HFF-Myc (cell line): ENCODE results near the gene TPO.
"Not testable (repeated sequence)": the region's sequence is repeated elsewhere in the genome, so short reads cannot be mapped to it uniquely, and the experiment has no call there.

Source experiments
- DNase-seq: peaks from one replicate; pipeline ENCODE4 v3.0.0-alpha.2; 2011; ENCODE audit warnings: low read depth; ENCODE audit errors: extremely low read depth
- H3K4me3 ChIP-seq: replicated peaks from 2 replicates; pipeline ENCODE4 v1.5.1; 2011; ENCODE audit warnings: low read depth, mild to moderate bottlenecking, control low read depth, low read length
- TF ChIP-seq, protein P1 (sequence below): IDR thresholded peaks from 2 replicates; pipeline ENCODE4 v1.5.1; 2012; ENCODE audit warnings: mild to moderate bottlenecking, low read depth, low read length, control low read depth; ENCODE audit errors: missing control alignments

Gene TPO

DNA sequence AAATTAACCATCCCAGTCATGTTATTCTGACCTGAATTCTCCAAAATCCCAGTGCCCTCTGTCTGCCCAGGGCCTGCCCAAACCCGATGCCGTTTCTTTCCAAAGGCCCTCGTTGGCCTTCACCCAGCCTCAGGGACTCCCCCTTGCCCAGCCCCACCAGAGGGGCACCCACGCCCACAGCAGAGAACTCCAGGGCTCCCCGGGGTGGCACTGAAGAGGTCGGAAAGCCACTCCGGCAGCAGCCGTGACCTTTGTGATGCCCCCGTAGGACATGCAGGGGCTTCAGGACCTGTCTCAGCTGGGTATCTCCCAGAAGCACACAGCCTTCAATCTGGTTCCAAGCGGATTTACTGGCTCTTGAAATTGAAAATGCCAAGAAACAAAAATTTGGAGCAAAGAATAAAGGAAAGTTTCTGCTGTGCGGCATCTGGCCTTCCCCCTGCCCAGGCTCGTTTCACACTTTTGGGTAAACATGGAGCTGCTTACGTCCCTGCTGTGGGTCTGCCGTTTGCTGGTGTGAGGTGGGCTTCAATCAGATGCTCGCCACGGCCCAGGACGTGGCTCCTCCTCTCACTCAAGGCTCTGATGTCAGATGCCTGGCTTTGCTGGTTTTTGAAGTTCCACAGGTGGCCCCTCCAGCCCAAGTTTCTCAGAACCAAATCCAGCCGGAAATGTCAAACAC is 101.3 kb downstream of the TPO start:
- no peak overlapping the region for H3K4me3 ChIP-seq
- DNase-seq = no peak
- TF ChIP-seq, protein P1, sequence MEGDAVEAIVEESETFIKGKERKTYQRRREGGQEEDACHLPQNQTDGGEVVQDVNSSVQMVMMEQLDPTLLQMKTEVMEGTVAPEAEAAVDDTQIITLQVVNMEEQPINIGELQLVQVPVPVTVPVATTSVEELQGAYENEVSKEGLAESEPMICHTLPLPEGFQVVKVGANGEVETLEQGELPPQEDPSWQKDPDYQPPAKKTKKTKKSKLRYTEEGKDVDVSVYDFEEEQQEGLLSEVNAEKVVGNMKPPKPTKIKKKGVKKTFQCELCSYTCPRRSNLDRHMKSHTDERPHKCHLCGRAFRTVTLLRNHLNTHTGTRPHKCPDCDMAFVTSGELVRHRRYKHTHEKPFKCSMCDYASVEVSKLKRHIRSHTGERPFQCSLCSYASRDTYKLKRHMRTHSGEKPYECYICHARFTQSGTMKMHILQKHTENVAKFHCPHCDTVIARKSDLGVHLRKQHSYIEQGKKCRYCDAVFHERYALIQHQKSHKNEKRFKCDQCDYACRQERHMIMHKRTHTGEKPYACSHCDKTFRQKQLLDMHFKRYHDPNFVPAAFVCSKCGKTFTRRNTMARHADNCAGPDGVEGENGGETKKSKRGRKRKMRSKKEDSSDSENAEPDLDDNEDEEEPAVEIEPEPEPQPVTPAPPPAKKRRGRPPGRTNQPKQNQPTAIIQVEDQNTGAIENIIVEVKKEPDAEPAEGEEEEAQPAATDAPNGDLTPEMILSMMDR = no peak

GRCh38 chr2:1515073-1515430 is 101.8 kb downstream of the TPO start:
- TF ChIP-seq, protein P1 = no peak
- no peak overlapping the region for H3K4me3 ChIP-seq
- no peak for DNase-seq

- no peak overlapping the region for H3K4me3 ChIP-seq
- no peak for DNase-seq
- TF ChIP-seq, protein P1 = no peak
These were observed 102.9 kb downstream of the TPO start for GRCh38 chr2:1515986-1516797.

- no peak overlapping the region for H3K4me3 ChIP-seq
- TF ChIP-seq, protein P1 = no peak
- no peak for DNase-seq
These were observed 103.5 kb downstream of the TPO start for GRCh38 chr2:1516798-1517060.

GRCh38 chr2:1517291-1517690 is 104.0 kb downstream of the TPO start:
- H3K4me3 ChIP-seq, DNase-seq: not testable (repeated sequence)

- DNase-seq = no peak
- TF ChIP-seq, protein P1 = no peak
- H3K4me3 ChIP-seq = no peak overlapping the region
These were observed 104.5 kb downstream of the TPO start for GRCh38 chr2:1517786-1518185.

GRCh38 chr2:1518331-1518803 is 105.1 kb downstream of the TPO start:
- TF ChIP-seq, protein P1 = no peak
- no peak for DNase-seq
- no peak overlapping the region for H3K4me3 ChIP-seq
